ENCODE data around the gene HOTAIR.

The HOTAIR gene

DNA sequence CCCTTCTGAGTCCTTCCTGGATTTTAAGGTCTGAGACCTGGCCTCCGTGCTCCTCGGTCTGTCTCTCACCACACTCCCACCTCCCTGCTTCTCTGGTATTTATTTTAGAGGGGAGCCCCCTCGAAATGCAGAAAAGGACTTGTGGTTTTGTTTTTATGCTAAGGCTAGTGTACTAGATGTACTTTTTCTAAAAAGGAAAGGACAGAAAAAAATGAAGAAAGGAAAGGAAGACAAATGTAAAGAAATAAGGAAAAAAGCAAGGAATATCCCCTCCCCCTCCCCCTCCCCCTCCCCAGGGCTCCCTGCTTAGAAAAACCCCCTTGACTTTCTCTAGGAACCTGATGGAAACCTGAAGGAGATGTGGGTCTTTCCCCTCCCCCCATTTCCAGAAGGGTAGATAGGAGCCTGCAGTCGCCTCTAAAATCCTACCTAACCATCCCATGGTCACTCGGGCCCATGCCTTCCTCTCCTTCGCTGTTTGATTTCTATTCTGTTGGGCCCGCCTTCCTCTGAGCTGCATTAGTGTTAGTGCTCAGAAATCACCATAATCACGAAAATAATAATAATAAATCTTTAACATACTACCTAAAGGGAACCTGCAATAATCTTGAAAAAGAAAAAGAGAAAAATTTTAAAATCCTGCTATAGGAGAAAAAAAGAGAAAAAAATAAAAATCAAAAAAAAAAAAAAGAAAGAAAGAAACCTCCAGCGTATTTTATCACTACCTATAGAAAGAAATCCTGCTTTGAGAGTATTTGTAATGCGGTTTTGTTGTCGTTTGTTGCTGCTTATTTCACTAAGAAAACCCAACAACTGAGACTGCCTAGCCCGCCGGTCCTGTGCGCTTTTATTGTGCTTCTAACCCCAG lies 37.1 kb upstream of the HOTAIR start:
- no peak for DNase-seq (ENCODE audit: low spot score)

DNA sequence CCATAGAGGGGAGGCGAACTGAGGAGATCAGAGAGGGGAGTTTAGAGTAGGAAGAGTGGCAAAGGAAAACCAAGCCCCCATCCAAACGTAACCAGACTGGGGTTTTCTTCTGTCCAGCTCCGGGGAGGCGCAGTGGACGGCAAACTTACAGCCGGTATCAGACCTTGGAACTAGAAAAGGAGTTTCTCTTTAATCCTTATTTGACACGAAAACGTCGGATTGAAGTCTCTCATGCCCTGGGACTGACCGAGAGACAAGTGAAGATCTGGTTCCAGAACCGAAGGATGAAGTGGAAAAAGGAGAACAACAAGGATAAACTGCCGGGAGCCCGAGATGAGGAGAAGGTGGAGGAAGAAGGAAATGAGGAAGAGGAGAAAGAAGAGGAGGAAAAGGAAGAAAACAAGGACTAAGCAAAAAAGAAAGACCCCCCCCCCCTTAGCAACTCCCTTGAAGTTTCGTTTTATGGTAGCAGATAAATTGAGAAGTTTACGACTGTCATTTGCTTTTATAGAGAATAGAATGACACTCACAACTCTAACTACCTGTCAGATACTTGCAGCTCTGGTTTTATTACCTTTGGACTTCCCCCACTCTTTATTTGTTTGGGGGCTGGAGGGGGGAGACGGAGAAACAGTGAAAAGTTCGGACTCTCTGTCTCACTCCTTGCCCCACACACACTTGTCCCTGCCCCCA lies 36.4 kb upstream of the HOTAIR start:
- no peak for DNase-seq (ENCODE audit: low spot score)

GRCh38 chr12:54010053-54010971 lies 35.6 kb upstream of the HOTAIR start:
- DNase-seq (ENCODE audit: low spot score), result no peak

- no peak for DNase-seq (ENCODE audit: low spot score)
These were observed 34.7 kb upstream of the HOTAIR start for GRCh38 chr12:54009171-54010052.

DNA sequence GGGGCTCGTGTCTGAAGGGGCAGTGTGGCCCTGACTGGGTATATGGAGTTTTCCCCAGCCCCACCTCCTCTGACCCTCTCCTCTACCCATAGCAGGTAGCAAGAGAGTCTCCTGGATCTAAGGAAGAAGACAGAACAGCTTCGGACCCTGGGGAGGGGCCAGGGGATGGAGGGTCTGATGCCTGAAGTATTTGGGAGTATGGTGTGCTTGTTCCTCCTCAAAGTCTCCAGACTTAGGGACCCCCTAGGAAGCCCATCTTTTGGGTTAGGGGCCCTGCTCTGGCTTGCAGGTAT lies 33.5 kb upstream of the HOTAIR start:
- DNase-seq (ENCODE audit: low spot score), result no peak

- no peak for DNase-seq (ENCODE audit: low spot score)
These were observed 32.9 kb upstream of the HOTAIR start for GRCh38 chr12:54007538-54008259.

DNA sequence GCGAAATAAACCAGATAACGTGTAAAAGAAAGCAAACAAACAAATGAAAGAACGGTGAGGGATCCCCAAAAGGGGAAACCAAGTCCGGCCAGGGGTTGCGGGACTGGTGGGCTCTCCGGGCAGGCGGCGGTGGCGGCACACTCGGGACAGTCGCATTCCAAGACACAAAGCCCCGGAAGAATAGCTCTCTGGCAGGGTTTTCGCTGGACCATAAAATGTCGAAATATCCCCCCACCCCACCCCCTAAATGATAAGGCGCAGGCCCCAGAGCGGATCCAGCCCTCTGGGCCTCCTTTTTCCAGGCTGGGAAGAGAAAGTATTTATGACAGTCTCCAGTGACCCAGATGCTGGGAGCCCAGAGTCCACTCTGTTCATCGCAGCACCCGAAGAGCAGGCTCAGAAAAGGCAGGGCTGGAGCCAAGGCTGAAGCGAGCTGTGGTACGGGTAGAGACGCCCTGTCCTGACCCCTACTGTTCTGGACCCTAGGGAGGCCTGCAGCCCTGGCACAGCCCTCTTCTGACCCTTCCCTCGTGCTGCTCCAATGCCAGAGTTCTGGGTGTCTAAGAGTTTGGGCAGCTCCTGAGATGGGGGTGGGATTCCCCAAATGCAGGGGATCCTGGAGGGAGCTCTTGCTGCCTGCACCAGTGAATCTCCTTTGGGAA lies 31.9 kb upstream of the HOTAIR start:
- DNase-seq (ENCODE audit: low spot score), result peak; percentile 69

GRCh38 chr12:54005853-54006558 lies 31.3 kb upstream of the HOTAIR start:
- peak; percentile 94 for DNase-seq (ENCODE audit: low spot score)

DNA sequence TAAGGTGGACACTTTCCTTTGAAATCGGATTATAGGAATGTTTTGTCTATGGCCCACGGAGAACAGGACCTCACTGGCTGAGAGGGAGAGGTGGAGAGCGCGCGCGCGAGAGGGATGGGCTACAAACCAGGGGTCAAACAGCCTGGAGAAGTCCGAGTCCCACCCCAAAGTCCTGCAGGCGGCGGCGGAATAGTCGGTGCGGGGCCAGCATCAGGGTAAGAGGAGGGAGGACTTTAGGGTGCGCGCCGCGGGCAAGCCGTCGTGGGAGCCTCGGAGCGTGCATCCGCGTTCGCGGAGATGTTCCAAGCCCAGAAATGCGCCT lies 30.7 kb upstream of the HOTAIR start:
- DNase-seq (ENCODE audit: low spot score), result no peak

- DNase-seq (ENCODE audit: low spot score), result no peak
These were observed 30.2 kb upstream of the HOTAIR start for GRCh38 chr12:54004841-54005530.

GRCh38 chr12:54004063-54004840 lies 29.5 kb upstream of the HOTAIR start:
- no peak for DNase-seq (ENCODE audit: low spot score)

DNA sequence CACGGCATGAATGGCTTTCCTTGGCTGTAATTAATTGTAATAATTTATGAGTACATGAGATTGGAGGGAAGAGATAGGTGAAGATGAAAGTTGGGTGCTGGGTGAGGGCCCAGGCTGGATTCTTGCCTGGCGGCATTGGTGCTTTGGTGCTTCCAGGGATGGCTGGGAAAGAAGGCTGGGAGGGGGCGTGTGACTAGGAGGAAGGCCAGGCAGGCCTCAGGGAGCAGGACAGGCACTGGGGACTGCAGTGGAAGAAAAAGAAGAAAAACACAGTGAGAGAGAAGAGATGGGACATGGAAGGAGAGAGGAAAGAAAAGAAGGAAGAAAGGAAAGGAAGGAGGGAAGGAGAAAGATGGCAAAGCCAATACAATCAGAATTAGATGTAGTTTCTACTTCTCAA lies 28.9 kb upstream of the HOTAIR start:
- DNase-seq (ENCODE audit: low spot score), result no peak

DNA sequence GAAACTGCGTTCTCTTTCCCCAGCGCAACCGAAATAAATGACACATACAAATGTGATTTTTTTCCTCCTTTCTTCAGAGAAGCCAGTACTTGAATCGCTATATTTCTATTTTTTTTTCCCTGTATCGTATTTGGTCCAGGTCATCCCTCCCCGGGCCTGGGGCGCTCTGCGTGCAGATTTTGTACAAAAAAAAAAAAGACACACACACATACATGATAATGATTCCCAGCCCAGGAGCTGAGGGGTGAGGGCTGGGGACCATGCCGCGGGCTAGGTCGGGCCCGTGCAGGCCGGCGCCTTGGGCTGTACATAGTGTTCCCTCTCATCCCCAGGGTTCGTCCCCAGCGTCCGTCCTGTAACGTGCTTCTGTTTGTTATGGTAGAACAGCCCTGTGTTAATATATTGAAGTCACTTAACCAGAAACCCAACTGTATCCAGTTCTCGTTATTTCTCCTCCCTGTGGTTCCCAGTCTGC lies 28.2 kb upstream of the HOTAIR start:
- DNase-seq (ENCODE audit: low spot score), result no peak

DNA sequence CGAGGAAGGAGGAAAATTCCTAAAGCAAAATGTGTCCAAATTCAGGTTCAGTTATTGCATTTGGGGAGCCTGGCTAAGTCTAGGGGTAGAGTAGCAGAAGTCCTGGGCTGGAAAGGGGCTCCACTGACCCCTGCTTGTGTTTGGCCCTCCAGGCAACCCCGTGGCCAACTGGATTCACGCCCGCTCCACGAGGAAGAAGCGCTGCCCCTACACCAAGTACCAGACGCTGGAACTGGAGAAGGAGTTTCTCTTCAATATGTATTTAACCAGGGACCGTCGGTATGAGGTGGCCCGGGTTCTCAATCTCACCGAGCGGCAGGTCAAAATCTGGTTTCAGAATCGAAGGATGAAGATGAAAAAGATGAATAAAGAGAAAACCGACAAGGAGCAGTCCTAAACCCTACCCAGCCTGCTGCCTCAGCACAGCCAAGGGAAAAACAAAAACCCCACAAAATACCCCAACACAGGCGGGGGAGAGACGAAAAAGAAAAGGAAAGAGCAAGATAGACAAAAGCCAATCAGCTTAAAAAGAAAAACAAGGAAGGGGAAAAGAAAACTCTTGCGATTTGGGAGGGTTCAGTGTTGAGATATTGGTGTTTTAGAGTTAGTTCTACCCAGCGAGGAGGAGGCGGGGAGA lies 27.6 kb upstream of the HOTAIR start:
- no peak for DNase-seq (ENCODE audit: low spot score)

DNA sequence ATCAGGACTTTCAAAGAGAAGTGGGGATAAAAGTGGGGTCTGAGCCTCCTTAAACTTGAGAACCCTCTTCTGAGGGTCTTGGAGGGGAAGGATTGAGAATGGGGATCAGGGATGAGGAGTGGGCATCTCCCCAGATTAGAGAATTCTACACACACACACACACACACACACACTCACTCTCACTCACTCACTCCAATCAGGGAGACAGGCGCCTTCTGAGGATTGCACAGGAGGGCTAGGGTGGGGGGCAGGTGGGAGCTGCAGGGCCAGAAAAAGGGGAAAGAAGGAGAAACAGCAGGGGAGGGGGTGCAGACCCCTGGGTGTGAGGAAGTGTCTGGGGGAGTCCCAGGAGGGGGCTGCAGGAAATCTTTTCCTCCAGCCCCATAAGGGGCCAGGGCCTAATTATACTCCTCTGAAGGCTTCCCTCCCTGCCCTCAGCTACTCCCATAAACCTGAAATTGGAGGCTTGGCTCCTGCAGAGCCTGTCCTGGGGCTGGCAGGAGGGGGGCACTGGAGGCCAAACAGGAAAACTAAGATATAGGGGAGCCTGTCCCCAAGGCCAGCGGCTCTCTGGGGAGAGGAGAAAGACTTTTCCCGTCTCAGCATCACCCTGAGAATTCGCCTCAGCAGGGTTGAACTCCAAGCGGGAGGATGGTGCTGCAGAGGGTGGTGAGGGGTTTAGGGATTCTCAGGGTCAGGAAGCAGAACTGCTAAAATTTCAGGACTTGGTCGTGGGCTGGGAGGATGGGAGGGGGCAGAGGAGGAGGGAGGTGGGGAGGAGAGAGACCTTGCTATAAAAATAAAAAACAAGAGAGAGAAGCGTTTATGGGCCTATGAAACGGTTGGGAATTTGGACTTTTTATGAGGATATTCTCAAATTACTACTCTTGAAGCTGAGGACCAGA lies 26.8 kb upstream of the HOTAIR start:
- DNase-seq (ENCODE audit: low spot score), result no peak
